HEK293 (cell line): ENCODE results near the gene HOXA6.

ENCODE experiments used
- CTCF ChIA-PET: fragments of 350-600 bp; formaldehyde crosslinking; extraction: SDS; loops from one replicate; lab custom pipeline; 2021; ENCODE audit warnings: antibody characterized with exemption; lab: Yijun Ruan, JAX
- POLR2A ChIA-PET: fragments of 300-600 bp; formaldehyde crosslinking; extraction: SDS; loops from one replicate; lab custom pipeline; 2020; ENCODE audit warnings: antibody characterized with exemption, inconsistent platforms; lab: Yijun Ruan, JAX
- H3K27ac ChIP-seq: fragments of 200-500 bp; sonication (Bioruptor generic); 2 replicates; pipeline ENCODE4 v1.5.1; 2014; ENCODE audit warnings: low read depth, low read length, control low read depth, inconsistent platforms; ENCODE audit errors: extremely low read depth
- H3K36me3 ChIP-seq, 2 experiments: fragments of 200-500 bp in 1 of 2; sonication (Bioruptor generic) in 1 of 2; 1 replicate in 1 of 2; 2 replicates in 1 of 2; pipeline ENCODE4 v1.5.1; 2014 to 2017; ENCODE audit warnings: inconsistent platforms in 2 of 2, low read length in 2 of 2; ENCODE audit not compliant: control insufficient read depth in 2 of 2, insufficient read depth in 1 of 2
- H3K4me1 ChIP-seq: fragments of 200-500 bp; sonication (Bioruptor generic); 2 replicates; pipeline ENCODE4 v1.5.1; 2014; ENCODE audit warnings: mild to moderate bottlenecking, low read length, inconsistent platforms; ENCODE audit not compliant: control insufficient read depth, insufficient read depth
- H3K4me3 ChIP-seq: 2 replicates; pipeline ENCODE4 v1.5.1; 2011; ENCODE audit warnings: low read depth, mild to moderate bottlenecking, control low read depth, low read length, moderate library complexity
- H3K9me3 ChIP-seq: fragments of 200-500 bp; sonication (Bioruptor generic); 2 replicates; pipeline ENCODE4 v1.5.1; 2014; ENCODE audit warnings: low read depth, low read length, inconsistent platforms; ENCODE audit not compliant: control insufficient read depth, insufficient read depth
- RBAK ChIP-seq: fragments of 450-650 bp; formaldehyde crosslinking; IDR thresholded peaks from 2 replicates; pipeline ENCODE4 v1.5.1; 2016; ENCODE audit warnings: missing biosample characterization, missing genetic modification characterization
- SCRT2 ChIP-seq: fragments of 450-650 bp; formaldehyde crosslinking; IDR thresholded peaks from 2 replicates; pipeline ENCODE4 v1.5.1; 2016; ENCODE audit warnings: missing biosample characterization, missing genetic modification characterization
- ZBTB20 ChIP-seq: fragments of 450-650 bp; formaldehyde crosslinking; IDR thresholded peaks from 2 replicates; pipeline ENCODE4 v1.5.1; 2016; ENCODE audit warnings: missing biosample characterization, missing genetic modification characterization
- ZBTB49 ChIP-seq: fragments of 450-650 bp; formaldehyde crosslinking; IDR thresholded peaks from 2 replicates; pipeline ENCODE4 v1.5.1; 2016; ENCODE audit warnings: missing biosample characterization, missing genetic modification characterization, low read depth
- ZBTB6 ChIP-seq: fragments of 450-650 bp; formaldehyde crosslinking; IDR thresholded peaks from 2 replicates; pipeline ENCODE4 v1.5.1; 2017; ENCODE audit warnings: missing biosample characterization, missing genetic modification characterization
- ZFP3 ChIP-seq: fragments of 450-650 bp; formaldehyde crosslinking; IDR thresholded peaks from 2 replicates; pipeline ENCODE4 v1.5.1; 2016; ENCODE audit warnings: low read depth, missing biosample characterization, missing genetic modification characterization
- ZFP41 ChIP-seq: fragments of 450-650 bp; formaldehyde crosslinking; IDR thresholded peaks from 2 replicates; pipeline ENCODE4 v1.5.1; 2016; ENCODE audit warnings: missing biosample characterization, missing genetic modification characterization, borderline replicate concordance
- ZIC2 ChIP-seq: fragments of 450-650 bp; formaldehyde crosslinking; IDR thresholded peaks from 2 replicates; pipeline ENCODE4 v1.5.1; 2016; ENCODE audit warnings: missing biosample characterization, missing genetic modification characterization
- ZNF146 ChIP-seq: fragments of 450-650 bp; formaldehyde crosslinking; IDR thresholded peaks from 2 replicates; pipeline ENCODE4 v1.5.1; 2016; ENCODE audit warnings: missing biosample characterization, missing genetic modification characterization
- ZNF169 ChIP-seq: fragments of 450-650 bp; formaldehyde crosslinking; IDR thresholded peaks from 2 replicates; pipeline ENCODE4 v1.5.1; 2016; ENCODE audit warnings: missing biosample characterization, missing genetic modification characterization
- ZNF311 ChIP-seq: fragments of 450-650 bp; formaldehyde crosslinking; IDR thresholded peaks from 2 replicates; pipeline ENCODE4 v1.5.1; 2017; ENCODE audit warnings: missing biosample characterization, missing genetic modification characterization, borderline replicate concordance
- ZNF335 ChIP-seq: fragments of 450-650 bp; formaldehyde crosslinking; conservative IDR thresholded peaks from 2 replicates; pipeline ENCODE4 v1.5.1; 2016; ENCODE audit warnings: missing biosample characterization, missing genetic modification characterization
- ZNF398 ChIP-seq: fragments of 450-650 bp; formaldehyde crosslinking; IDR thresholded peaks from 2 replicates; pipeline ENCODE4 v1.5.1; 2017; ENCODE audit warnings: missing biosample characterization, missing genetic modification characterization
- ZNF514 ChIP-seq: fragments of 450-650 bp; formaldehyde crosslinking; IDR thresholded peaks from 2 replicates; pipeline ENCODE4 v1.5.1; 2016; ENCODE audit warnings: missing biosample characterization, missing genetic modification characterization
- ZNF544 ChIP-seq: fragments of 450-650 bp; formaldehyde crosslinking; IDR thresholded peaks from 2 replicates; pipeline ENCODE4 v1.5.0; 2017; ENCODE audit warnings: missing biosample characterization, missing genetic modification characterization
- ZNF585B ChIP-seq: fragments of 450-650 bp; formaldehyde crosslinking; IDR thresholded peaks from 2 replicates; pipeline ENCODE4 v1.5.1; 2016; ENCODE audit warnings: missing biosample characterization, missing genetic modification characterization
- ZNF596 ChIP-seq: fragments of 450-650 bp; IDR thresholded peaks from 2 replicates; pipeline ENCODE4 v1.5.0; 2018; ENCODE audit warnings: missing biosample characterization, mild to moderate bottlenecking, missing genetic modification characterization, moderate library complexity
- ZNF610 ChIP-seq: fragments of 450-650 bp; formaldehyde crosslinking; IDR thresholded peaks from 2 replicates; pipeline ENCODE4 v1.5.1; 2016; ENCODE audit warnings: missing biosample characterization, missing genetic modification characterization, borderline replicate concordance
- ZNF629 ChIP-seq: fragments of 450-650 bp; formaldehyde crosslinking; IDR thresholded peaks from 2 replicates; pipeline ENCODE4 v1.5.1; 2017; ENCODE audit warnings: missing biosample characterization, missing genetic modification characterization
- ZNF704 ChIP-seq: fragments of 450-650 bp; formaldehyde crosslinking; IDR thresholded peaks from 2 replicates; pipeline ENCODE4 v1.5.1; 2016; ENCODE audit warnings: missing biosample characterization, missing genetic modification characterization
- ZNF747 ChIP-seq: fragments of 450-650 bp; formaldehyde crosslinking; IDR thresholded peaks from 2 replicates; pipeline ENCODE4 v1.5.1; 2016; ENCODE audit warnings: missing biosample characterization, missing genetic modification characterization
- TF ChIP-seq, protein P1 (sequence below): fragments of 450-650 bp; formaldehyde crosslinking; IDR thresholded peaks from 2 replicates; pipeline ENCODE4 v1.5.1; 2016; ENCODE audit warnings: missing biosample characterization, missing genetic modification characterization
- TF ChIP-seq, protein P2 (sequence below): fragments of 450-650 bp; formaldehyde crosslinking; IDR thresholded peaks from 2 replicates; pipeline ENCODE4 v1.5.1; 2017; ENCODE audit warnings: missing biosample characterization, missing genetic modification characterization
- TF ChIP-seq, protein P3 (sequence below): fragments of 450-650 bp; formaldehyde crosslinking; IDR thresholded peaks from 2 replicates; pipeline ENCODE4 v1.5.1; 2017; ENCODE audit warnings: missing biosample characterization, missing genetic modification characterization

Gene HOXA6

DNA sequence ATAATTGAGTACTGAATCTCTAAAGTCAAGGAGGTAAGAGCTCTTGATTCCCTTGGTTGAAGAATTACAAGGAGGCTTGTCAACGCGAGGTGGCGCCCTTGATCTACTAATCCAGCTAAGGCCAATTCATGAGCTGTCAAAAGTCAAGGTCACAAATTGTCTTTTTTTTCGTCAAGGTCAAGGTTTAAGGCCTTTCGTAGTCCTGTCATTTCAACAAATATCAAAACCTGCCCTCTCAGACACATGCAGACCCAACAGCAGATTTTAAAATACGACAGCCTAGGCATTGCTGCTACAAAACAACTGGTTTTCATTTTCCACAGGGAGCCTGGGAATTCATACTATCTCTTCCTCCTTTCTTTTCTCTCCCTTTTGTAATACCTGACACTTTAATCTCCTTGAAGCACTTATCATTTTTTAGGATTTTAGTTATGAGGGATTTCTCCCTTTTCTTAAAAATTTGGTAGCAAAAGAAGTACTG, 48.8 kb upstream of the HOXA6 start (continued):
- TF ChIP-seq ZBTB6 (tag by site-specific recombination), result no peak
- no peak for TF ChIP-seq ZNF146 (tag by site-specific recombination)
- no peak for TF ChIP-seq ZNF311 (tag by site-specific recombination)
- TF ChIP-seq ZNF704 (tag by site-specific recombination), result no peak
- no peak for TF ChIP-seq ZNF629
- TF ChIP-seq, protein P1, sequence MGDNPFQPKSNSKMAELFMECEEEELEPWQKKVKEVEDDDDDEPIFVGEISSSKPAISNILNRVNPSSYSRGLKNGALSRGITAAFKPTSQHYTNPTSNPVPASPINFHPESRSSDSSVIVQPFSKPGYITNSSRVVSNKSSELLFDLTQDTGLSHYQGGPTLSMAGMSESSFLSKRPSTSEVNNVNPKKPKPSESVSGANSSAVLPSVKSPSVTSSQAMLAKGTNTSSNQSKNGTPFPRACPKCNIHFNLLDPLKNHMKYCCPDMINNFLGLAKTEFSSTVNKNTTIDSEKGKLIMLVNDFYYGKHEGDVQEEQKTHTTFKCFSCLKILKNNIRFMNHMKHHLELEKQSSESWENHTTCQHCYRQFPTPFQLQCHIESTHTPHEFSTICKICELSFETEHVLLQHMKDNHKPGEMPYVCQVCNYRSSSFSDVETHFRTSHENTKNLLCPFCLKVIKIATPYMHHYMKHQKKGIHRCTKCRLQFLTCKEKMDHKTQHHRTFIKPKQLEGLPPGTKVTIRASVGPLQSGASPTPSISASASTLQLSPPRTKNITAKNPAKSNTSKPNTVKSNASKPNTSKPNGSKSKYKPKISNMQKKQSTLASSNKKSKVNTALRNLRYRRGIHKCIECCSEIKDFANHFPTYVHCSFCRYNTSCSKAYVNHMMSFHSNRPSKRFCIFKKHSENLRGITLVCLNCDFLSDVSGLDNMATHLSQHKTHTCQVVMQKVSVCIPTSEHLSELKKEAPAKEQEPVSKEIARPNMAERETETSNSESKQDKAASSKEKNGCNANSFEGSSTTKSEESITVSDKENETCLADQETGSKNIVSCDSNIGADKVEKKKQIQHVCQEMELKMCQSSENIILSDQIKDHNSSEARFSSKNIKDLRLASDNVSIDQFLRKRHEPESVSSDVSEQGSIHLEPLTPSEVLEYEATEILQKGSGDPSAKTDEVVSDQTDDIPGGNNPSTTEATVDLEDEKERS (tag by site-specific recombination), result no peak
- TF ChIP-seq RBAK, result no peak
- TF ChIP-seq ZNF610 (tag by site-specific recombination), result no peak
- TF ChIP-seq SCRT2 (tag by site-specific recombination), result no peak
- TF ChIP-seq, protein P2, sequence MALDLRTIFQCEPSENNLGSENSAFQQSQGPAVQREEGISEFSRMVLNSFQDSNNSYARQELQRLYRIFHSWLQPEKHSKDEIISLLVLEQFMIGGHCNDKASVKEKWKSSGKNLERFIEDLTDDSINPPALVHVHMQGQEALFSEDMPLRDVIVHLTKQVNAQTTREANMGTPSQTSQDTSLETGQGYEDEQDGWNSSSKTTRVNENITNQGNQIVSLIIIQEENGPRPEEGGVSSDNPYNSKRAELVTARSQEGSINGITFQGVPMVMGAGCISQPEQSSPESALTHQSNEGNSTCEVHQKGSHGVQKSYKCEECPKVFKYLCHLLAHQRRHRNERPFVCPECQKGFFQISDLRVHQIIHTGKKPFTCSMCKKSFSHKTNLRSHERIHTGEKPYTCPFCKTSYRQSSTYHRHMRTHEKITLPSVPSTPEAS (tag by site-specific recombination), result no peak
- TF ChIP-seq ZNF335, result no peak
- no peak for TF ChIP-seq ZNF514 (tag by site-specific recombination)
- no peak for TF ChIP-seq ZNF747 (tag by site-specific recombination)
- no peak for TF ChIP-seq ZFP41
- TF ChIP-seq ZIC2 (tag by site-specific recombination), result no peak
- TF ChIP-seq ZNF544 (tag by site-specific recombination), result no peak
- TF ChIP-seq ZFP3 (tag by site-specific recombination), result no peak
- no peak for TF ChIP-seq ZNF596 (tag by site-specific recombination)

GRCh38 chr7:27194686-27195379, 47.3 kb upstream of the HOXA6 start:
- Histone ChIP-seq H3K9me3 (no peaks in the 10 kb centered on the region), H3K4me3 (no peak overlapping the region), H3K4me1 (peaks cover 12% of the 10 kb centered on the region), H3K36me3 (peaks cover 11 to 23% of the 10 kb centered on the region in 2 experiments; a peak in 2 of 3 replicates), H3K27ac (no peak overlapping the region)
- POLR2A ChIA-PET, result interaction anchor here (0.6 to 2.6 kb wide), 4 partner anchors 9 to 26 kb away, joined by 3 to 25 read pairs (median 4); partner anchors contain the start of gene HOXA11
- TF ChIP-seq ZNF585B (tag by site-specific recombination) (no peak), ZBTB20 (tag by site-specific recombination) (peak; percentile 16; the same call in 1 of the 2 replicates), ZNF398 (tag by site-specific recombination) (no peak), ZBTB49 (no peak), ZNF169 (no peak)
- TF ChIP-seq, protein P3, sequence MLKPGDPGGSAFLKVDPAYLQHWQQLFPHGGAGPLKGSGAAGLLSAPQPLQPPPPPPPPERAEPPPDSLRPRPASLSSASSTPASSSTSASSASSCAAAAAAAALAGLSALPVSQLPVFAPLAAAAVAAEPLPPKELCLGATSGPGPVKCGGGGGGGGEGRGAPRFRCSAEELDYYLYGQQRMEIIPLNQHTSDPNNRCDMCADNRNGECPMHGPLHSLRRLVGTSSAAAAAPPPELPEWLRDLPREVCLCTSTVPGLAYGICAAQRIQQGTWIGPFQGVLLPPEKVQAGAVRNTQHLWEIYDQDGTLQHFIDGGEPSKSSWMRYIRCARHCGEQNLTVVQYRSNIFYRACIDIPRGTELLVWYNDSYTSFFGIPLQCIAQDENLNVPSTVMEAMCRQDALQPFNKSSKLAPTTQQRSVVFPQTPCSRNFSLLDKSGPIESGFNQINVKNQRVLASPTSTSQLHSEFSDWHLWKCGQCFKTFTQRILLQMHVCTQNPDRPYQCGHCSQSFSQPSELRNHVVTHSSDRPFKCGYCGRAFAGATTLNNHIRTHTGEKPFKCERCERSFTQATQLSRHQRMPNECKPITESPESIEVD, result peak; percentile 46; the same call in 1 of the 2 replicates
- CTCF ChIA-PET, result interaction anchor here (0.6 to 3.1 kb wide), 17 partner anchors 10 to 899 kb away, joined by 3 to 26 read pairs (median 8); partner anchors contain the start of gene HOXA11
